Measurements from ENCODE around the gene KRT4.

Gene KRT4

DNA sequence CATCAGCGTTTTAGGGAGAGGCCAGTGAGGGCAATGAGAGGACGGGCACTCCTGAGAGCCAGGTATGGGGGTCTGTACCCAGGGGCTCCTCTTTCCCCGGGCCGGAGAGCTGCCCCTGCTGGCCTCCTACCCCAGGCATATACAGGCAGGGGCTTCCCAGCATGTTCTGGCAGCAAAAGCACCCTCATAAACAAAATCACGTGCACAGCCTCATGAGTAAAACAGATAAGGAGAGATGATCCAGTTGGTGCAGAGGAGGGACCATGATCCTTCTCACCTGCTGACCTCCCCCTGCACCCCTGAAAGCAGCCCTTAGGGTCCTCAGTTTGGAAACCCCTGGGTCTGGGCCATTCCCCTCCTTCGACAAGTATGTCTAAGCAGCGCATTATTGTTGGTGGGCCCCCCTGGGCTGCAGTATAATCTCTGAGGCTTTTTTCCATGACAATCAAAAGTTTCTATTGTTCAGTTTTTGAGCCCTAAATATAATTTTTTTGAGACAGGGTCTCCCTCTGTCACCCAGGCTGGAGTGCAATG is 5.0 kb upstream of the KRT4 start:
- TF ChIP-seq, protein P1, sequence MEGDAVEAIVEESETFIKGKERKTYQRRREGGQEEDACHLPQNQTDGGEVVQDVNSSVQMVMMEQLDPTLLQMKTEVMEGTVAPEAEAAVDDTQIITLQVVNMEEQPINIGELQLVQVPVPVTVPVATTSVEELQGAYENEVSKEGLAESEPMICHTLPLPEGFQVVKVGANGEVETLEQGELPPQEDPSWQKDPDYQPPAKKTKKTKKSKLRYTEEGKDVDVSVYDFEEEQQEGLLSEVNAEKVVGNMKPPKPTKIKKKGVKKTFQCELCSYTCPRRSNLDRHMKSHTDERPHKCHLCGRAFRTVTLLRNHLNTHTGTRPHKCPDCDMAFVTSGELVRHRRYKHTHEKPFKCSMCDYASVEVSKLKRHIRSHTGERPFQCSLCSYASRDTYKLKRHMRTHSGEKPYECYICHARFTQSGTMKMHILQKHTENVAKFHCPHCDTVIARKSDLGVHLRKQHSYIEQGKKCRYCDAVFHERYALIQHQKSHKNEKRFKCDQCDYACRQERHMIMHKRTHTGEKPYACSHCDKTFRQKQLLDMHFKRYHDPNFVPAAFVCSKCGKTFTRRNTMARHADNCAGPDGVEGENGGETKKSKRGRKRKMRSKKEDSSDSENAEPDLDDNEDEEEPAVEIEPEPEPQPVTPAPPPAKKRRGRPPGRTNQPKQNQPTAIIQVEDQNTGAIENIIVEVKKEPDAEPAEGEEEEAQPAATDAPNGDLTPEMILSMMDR (IDR thresholded peaks at IDR 0.05; ENCODE audit: control extremely low read depth, extremely low read depth, low read depth, missing control alignments): no peak
- ChIA-PET CTCF (no interaction called here), POLR2A (no interaction called here)
- no peak for DNase-seq (ENCODE audit: extremely low spot score)

DNA sequence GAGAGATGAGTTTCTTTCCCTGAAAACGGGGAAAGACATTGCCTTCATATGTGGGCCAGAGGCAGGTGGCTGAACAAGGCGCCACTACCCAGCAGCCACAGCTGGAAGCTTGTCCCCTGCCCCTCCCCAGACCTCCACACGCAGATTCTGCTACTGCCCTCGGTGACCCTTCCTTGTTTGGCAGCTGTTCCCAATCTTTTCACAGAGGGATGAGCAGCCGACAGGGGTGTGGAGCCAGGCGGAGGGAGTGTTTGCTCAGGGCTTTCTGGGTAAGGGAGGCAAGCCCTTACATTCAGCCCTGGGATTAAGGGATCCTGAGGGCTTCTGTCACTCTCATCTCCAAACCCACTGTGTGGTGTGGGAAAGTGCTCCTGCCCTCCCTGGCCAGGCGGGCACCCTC is 4.5 kb upstream of the KRT4 start:
- TF ChIP-seq, protein P1 (IDR thresholded peaks at IDR 0.05; ENCODE audit: control extremely low read depth, extremely low read depth, low read depth, missing control alignments): no peak
- POLR2A ChIA-PET: no interaction called here
- no peak for DNase-seq (ENCODE audit: extremely low spot score)
- CTCF ChIA-PET: no interaction called here

DNA sequence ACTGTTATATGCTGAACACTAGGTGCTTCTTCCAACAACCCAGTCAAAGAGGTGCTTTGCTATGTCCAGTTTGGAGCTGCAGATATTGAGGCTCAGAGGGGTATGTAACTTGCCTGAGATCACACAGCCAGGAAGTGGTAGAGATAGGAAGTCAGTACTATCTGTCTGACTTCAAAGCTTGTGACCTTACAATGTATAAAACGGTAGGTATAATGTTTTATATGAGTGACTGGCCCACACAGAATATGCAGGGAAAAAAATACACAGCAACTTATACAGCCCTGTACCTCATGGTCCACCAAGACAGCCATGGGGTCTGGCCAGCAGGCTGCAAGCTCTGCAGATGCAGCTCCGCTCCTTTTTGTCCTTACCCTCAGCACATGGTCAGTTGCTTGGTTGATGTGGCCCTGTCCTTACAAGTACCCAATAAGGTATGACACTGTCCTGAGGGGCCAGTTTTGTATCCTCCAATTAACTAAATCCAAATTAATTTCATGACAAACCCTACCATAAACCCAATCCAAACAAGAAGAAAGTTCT is 3.9 kb upstream of the KRT4 start:
- no peak for DNase-seq (ENCODE audit: extremely low spot score)
- TF ChIP-seq, protein P1 (IDR thresholded peaks at IDR 0.05; ENCODE audit: control extremely low read depth, extremely low read depth, low read depth, missing control alignments): no peak
- POLR2A ChIA-PET: no interaction called here
- CTCF ChIA-PET: interaction anchor here (0.6 kb wide), 1 partner anchor 306 kb away, joined by 3 read pairs; no protein-coding TSS in a partner anchor

DNA sequence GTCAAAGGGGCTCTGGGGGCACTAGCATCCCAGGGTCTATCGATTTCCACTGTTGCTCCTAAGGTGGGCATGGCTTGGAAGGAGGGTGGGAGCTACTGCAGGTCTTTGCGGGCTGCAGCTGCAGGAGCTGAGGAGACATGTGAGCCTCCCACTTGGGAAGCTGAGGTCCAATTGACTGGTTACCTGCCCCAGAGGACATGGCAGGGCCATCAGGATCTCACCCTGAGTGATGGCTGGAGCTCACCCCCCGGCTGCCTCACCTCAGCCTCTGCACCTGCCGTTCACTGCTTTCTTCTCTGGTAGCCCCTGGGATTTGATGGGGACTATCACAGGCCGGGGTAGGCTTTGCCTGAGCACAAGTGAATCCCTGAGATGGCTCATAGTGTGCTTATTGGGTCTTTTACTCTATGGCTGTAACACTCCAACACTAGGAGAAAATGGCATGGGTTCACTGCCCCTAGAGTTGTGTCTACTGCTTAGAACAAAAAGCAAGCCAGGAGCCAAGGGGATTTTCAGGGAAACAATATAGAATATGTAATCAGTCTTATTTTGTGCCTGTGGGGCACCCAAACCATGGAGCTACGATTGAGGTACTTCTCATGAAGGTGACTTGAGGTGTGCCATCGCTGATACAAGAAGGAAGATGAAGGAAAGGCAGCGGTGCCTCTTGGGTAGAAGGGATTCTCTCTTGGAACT is 3.2 kb upstream of the KRT4 start:
- CTCF ChIA-PET: interaction anchor here (0.6 kb wide), 1 partner anchor 305 kb away, joined by 3 read pairs; no protein-coding TSS in a partner anchor
- TF ChIP-seq, protein P1 (IDR thresholded peaks at IDR 0.05; ENCODE audit: control extremely low read depth, extremely low read depth, low read depth, missing control alignments): no peak
- no peak for DNase-seq (ENCODE audit: extremely low spot score)
- POLR2A ChIA-PET: no interaction called here

DNA sequence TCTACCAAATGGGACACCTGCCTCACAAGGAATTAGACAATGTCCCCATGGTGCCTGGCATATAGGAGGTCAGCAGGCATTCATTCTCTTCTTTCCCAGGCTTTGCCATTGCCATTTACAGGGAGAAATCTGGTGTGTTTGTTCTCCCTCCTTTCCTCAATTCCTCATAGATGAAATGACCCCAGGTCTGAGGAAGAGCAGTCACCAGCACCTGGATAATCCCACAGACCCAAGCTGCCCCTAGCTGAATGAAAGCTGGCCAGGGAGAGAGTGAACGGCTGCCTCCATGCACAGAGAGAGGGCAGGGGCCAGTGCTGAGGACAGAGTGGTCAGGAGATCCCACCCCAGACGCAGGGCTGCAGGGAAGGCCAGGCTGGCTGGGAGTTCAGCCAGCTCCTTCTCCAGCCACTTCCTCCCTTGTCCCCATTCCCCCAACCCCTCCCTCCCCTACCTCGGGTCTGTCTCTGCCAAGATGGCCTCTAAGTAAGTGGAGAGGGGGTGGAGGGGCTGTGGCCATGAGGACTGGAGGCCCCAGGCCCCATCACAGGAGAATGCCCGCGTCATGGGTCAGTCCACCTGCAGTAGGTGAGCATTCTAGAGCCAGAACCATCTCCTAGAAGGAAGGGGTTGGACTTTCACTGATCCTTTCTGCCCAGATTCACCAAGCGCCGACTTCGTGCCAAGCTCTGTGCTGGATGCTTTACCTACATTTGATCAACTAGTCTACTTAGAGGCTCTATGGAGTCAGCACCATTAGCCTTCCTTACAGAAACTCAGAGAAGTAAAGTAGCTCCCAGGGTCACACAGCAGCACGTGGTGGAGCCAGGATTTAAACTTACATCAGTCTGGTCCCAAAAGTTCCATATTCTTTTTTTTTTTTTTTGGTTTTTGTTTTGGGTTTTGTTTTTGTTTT is 2.0 kb upstream of the KRT4 start:
- no peak for DNase-seq (ENCODE audit: extremely low spot score)
- CTCF ChIA-PET: no interaction called here
- TF ChIP-seq, protein P1 (IDR thresholded peaks at IDR 0.05; ENCODE audit: control extremely low read depth, extremely low read depth, low read depth, missing control alignments): no peak
- POLR2A ChIA-PET: no interaction called here

DNA sequence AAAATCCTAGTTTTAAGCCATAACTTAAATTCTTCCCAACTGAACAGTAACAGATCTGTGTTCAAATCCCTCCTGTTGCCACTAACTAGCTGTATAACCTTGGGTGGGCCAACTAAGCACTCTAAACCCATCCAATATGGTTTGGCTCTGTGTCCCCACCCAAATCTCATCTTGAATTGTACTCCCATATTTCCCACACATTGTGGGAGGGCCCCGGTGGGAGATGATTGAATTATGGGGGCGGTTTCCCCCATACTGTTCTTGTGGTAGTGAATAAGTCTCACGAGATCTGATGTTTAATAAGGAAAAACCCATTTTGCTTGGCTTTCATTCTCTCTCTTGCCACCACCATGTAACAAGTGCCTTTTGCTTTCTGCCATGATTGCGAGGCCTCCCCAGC is 1.2 kb upstream of the KRT4 start:
- no peak for DNase-seq (ENCODE audit: extremely low spot score)
- ChIA-PET CTCF (no interaction called here), POLR2A (no interaction called here)
- TF ChIP-seq, protein P1 (IDR thresholded peaks at IDR 0.05; ENCODE audit: control extremely low read depth, extremely low read depth, low read depth, missing control alignments): no peak
